OCI-LY1 (cell line): ENCODE results near the gene CKAP5.

ENCODE experiments used
- CTCF ChIP-seq: fragments of 200-600 bp; sonication (generic), shearing (Covaris generic); IDR thresholded peaks from 2 replicates; pipeline ENCODE4 v1.5.1; 2017; ENCODE audit warnings: mild to moderate bottlenecking, antibody characterized with exemption, low read length, moderate library complexity, mixed read lengths
- EZH2 ChIP-seq: fragments of 200-600 bp; sonication (generic), shearing (Covaris generic); IDR thresholded peaks from 2 replicates; pipeline ENCODE4 v1.8.0; 2017; ENCODE audit warnings: borderline replicate concordance, mixed run types, mild to moderate bottlenecking, antibody characterized with exemption, low read length, moderate library complexity, mixed read lengths

- TF ChIP-seq EZH2 (no peak), CTCF (no peak)
Measured at GRCh38 chr11:46761807-46762206, 84.3 kb downstream of the CKAP5 start.
